ENCODE measurements around the gene AGO1.

DNA sequence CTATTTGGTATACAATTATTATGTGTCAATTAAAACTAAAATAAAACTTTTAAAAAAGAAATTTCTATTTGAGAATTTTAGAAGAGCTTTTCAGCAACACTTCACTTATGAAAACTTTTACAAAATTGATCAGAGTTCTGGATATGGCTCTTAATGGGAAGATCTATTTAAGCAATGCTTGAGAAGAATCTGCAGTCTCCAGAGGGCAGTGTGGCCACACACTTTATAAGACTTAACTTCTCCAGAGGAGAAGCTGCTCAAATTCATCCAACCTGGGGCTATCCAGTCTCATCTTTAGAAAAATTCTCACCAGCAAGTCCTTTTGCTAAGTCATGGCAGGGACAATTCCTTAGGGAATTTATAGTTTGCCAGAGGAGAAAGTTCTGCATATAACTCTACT, 25.2 kb upstream of the AGO1 start:
- TF ChIP-seq, protein P1, sequence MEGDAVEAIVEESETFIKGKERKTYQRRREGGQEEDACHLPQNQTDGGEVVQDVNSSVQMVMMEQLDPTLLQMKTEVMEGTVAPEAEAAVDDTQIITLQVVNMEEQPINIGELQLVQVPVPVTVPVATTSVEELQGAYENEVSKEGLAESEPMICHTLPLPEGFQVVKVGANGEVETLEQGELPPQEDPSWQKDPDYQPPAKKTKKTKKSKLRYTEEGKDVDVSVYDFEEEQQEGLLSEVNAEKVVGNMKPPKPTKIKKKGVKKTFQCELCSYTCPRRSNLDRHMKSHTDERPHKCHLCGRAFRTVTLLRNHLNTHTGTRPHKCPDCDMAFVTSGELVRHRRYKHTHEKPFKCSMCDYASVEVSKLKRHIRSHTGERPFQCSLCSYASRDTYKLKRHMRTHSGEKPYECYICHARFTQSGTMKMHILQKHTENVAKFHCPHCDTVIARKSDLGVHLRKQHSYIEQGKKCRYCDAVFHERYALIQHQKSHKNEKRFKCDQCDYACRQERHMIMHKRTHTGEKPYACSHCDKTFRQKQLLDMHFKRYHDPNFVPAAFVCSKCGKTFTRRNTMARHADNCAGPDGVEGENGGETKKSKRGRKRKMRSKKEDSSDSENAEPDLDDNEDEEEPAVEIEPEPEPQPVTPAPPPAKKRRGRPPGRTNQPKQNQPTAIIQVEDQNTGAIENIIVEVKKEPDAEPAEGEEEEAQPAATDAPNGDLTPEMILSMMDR (IDR thresholded peaks at IDR 0.05; ENCODE audit: poor library complexity, severe bottlenecking), result no peak
- TF ChIP-seq, protein P2, sequence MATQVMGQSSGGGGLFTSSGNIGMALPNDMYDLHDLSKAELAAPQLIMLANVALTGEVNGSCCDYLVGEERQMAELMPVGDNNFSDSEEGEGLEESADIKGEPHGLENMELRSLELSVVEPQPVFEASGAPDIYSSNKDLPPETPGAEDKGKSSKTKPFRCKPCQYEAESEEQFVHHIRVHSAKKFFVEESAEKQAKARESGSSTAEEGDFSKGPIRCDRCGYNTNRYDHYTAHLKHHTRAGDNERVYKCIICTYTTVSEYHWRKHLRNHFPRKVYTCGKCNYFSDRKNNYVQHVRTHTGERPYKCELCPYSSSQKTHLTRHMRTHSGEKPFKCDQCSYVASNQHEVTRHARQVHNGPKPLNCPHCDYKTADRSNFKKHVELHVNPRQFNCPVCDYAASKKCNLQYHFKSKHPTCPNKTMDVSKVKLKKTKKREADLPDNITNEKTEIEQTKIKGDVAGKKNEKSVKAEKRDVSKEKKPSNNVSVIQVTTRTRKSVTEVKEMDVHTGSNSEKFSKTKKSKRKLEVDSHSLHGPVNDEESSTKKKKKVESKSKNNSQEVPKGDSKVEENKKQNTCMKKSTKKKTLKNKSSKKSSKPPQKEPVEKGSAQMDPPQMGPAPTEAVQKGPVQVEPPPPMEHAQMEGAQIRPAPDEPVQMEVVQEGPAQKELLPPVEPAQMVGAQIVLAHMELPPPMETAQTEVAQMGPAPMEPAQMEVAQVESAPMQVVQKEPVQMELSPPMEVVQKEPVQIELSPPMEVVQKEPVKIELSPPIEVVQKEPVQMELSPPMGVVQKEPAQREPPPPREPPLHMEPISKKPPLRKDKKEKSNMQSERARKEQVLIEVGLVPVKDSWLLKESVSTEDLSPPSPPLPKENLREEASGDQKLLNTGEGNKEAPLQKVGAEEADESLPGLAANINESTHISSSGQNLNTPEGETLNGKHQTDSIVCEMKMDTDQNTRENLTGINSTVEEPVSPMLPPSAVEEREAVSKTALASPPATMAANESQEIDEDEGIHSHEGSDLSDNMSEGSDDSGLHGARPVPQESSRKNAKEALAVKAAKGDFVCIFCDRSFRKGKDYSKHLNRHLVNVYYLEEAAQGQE (IDR thresholded peaks at IDR 0.05; ENCODE audit: borderline replicate concordance), result no peak

Data from neural cell (in vitro differentiated cells).